T-helper 17 cell (primary cell): ENCODE data around the gene LARGE1. TPM values are rescaled to one million over a fixed set of nuclear protein-coding genes. Genes with fewer than 3 reads are reported as not detected.
"Not testable (repeated sequence)": the region's sequence is repeated elsewhere in the genome, so short reads cannot be mapped to it uniquely, and the experiment has no call there.

Experiments used
- ATAC-seq: fragments of 150-1000 bp; cut with Tn5 transposase; 2 replicates; pipeline ENCODE4 v1.10.0; 2021; ENCODE audit warnings: mild to moderate bottlenecking, moderate library complexity
- DNase-seq, 3 donors: peaks; one replicate each; pipeline versions ENCODE4 v3.0.0 to v3.0.0-alpha.2; 2020 to 2021
- H3K9me3 ChIP-seq: one replicate; pipeline ENCODE4 v1.7.0; 2013; ENCODE audit warnings: low read length, mild to moderate bottlenecking; ENCODE audit not compliant: control insufficient read depth, poor library complexity, severe bottlenecking
- H3K27ac Mint-ChIP-seq: one replicate; pipeline ENCODE4 v1.8.0; 2022; ENCODE audit warnings: mild to moderate bottlenecking, moderate library complexity, mixed read lengths
- H3K27me3 Mint-ChIP-seq: one replicate; pipeline ENCODE4 v1.8.0; 2022; ENCODE audit warnings: mixed read lengths
- H3K36me3 Mint-ChIP-seq: one replicate; pipeline ENCODE4 v1.8.0; 2022; ENCODE audit warnings: low read depth, mixed read lengths
- H3K4me1 Mint-ChIP-seq: one replicate; pipeline ENCODE4 v1.8.0; 2022; ENCODE audit warnings: mild to moderate bottlenecking, mixed read lengths
- H3K4me3 Mint-ChIP-seq: one replicate; pipeline ENCODE4 v1.8.0; 2022; ENCODE audit warnings: mild to moderate bottlenecking, moderate library complexity, mixed read lengths
- total RNA-seq, 4 donors: library from RNA in 2 of 4; stranded (reverse) in 2 of 4; gene quantifications; one replicate each; pipeline ENCODE4 v1.2.3 and lab custom pipeline; 2022 to 2026

The LARGE1 gene
- total RNA-seq, 2 donors from 2014 or later: 2.1 to 7.0 TPM

GRCh38 chr22:33575771-33576170 lies 344.5 kb downstream of the LARGE1 start:
- no peaks in the 10 kb centered on the region for H3K9me3 ChIP-seq
- H3K27me3 Mint-ChIP-seq: no peaks in the 10 kb centered on the region
- no peak overlapping the region for H3K27ac Mint-ChIP-seq
- ATAC-seq (no peak), DNase-seq (no peak)
- H3K4me3 Mint-ChIP-seq: no peak overlapping the region
- no peaks in the 10 kb centered on the region for H3K4me1 Mint-ChIP-seq
- no peaks in the 10 kb centered on the region for H3K36me3 Mint-ChIP-seq

GRCh38 chr22:33575041-33575440 lies 345.2 kb downstream of the LARGE1 start:
- no peak overlapping the region for H3K27ac Mint-ChIP-seq
- no peaks in the 10 kb centered on the region for H3K27me3 Mint-ChIP-seq
- no peak overlapping the region for H3K4me3 Mint-ChIP-seq
- H3K9me3 ChIP-seq: no peaks in the 10 kb centered on the region
- ATAC-seq (no peak), DNase-seq (no peak)
- no peaks in the 10 kb centered on the region for H3K4me1 Mint-ChIP-seq
- H3K36me3 Mint-ChIP-seq: no peaks in the 10 kb centered on the region

- no peaks in the 10 kb centered on the region for H3K27me3 Mint-ChIP-seq
- no peak for ATAC-seq
- H3K9me3 ChIP-seq: no peaks in the 10 kb centered on the region
- H3K36me3 Mint-ChIP-seq: no peaks in the 10 kb centered on the region
- H3K4me1 Mint-ChIP-seq: no peaks in the 10 kb centered on the region
- no peak overlapping the region for H3K27ac Mint-ChIP-seq
- H3K4me3 Mint-ChIP-seq: no peak overlapping the region
- DNase-seq: no peak
Measured at GRCh38 chr22:33573479-33573878, 346.8 kb downstream of the LARGE1 start.

GRCh38 chr22:33572086-33572485 lies 348.2 kb downstream of the LARGE1 start:
- no peak for DNase-seq
- Mint-ChIP-seq H3K27ac (no peak overlapping the region), H3K36me3 (no peaks in the 10 kb centered on the region), H3K4me1 (no peaks in the 10 kb centered on the region), H3K27me3 (no peaks in the 10 kb centered on the region), H3K4me3 (no peak overlapping the region)
- H3K9me3 ChIP-seq: no peaks in the 10 kb centered on the region
- ATAC-seq: no peak

GRCh38 chr22:33570110-33570509 lies 350.2 kb downstream of the LARGE1 start:
- H3K9me3 ChIP-seq: no peaks in the 10 kb centered on the region
- no peaks in the 10 kb centered on the region for H3K4me1 Mint-ChIP-seq
- no peaks in the 10 kb centered on the region for H3K27me3 Mint-ChIP-seq
- no peak overlapping the region for H3K27ac Mint-ChIP-seq
- no peak for DNase-seq
- no peak overlapping the region for H3K4me3 Mint-ChIP-seq
- ATAC-seq: no peak
- H3K36me3 Mint-ChIP-seq: no peaks in the 10 kb centered on the region

- Mint-ChIP-seq H3K27me3 (no peaks in the 10 kb centered on the region), H3K4me3 (no peak overlapping the region), H3K27ac (no peak overlapping the region), H3K36me3 (no peaks in the 10 kb centered on the region), H3K4me1 (no peaks in the 10 kb centered on the region)
- DNase-seq (no peak), ATAC-seq (no peak)
- H3K9me3 ChIP-seq: no peaks in the 10 kb centered on the region
Measured at GRCh38 chr22:33569559-33569958, 350.7 kb downstream of the LARGE1 start.

GRCh38 chr22:33569018-33569417 lies 351.3 kb downstream of the LARGE1 start:
- ATAC-seq (no peak), DNase-seq (no peak)
- H3K4me3 Mint-ChIP-seq: no peak overlapping the region
- no peaks in the 10 kb centered on the region for H3K36me3 Mint-ChIP-seq
- H3K9me3 ChIP-seq: no peaks in the 10 kb centered on the region
- H3K27me3 Mint-ChIP-seq: no peaks in the 10 kb centered on the region
- no peaks in the 10 kb centered on the region for H3K4me1 Mint-ChIP-seq
- H3K27ac Mint-ChIP-seq: no peak overlapping the region

GRCh38 chr22:33566495-33566894 lies 353.8 kb downstream of the LARGE1 start:
- DNase-seq, H3K4me3 Mint-ChIP-seq, H3K27me3 Mint-ChIP-seq, H3K4me1 Mint-ChIP-seq, H3K9me3 ChIP-seq, ATAC-seq, H3K36me3 Mint-ChIP-seq, H3K27ac Mint-ChIP-seq: not testable (repeated sequence)

- DNase-seq (no peak), ATAC-seq (no peak)
- H3K36me3 Mint-ChIP-seq: no peaks in the 10 kb centered on the region
- H3K27ac Mint-ChIP-seq: no peak overlapping the region
- H3K4me1 Mint-ChIP-seq: no peaks in the 10 kb centered on the region
- H3K27me3 Mint-ChIP-seq: no peaks in the 10 kb centered on the region
- no peak overlapping the region for H3K4me3 Mint-ChIP-seq
- no peaks in the 10 kb centered on the region for H3K9me3 ChIP-seq
Measured at GRCh38 chr22:33565580-33565995, 354.7 kb downstream of the LARGE1 start.

- H3K9me3 ChIP-seq: no peaks in the 10 kb centered on the region
- ATAC-seq (no peak), DNase-seq (no peak)
- Mint-ChIP-seq H3K4me3 (no peak overlapping the region), H3K36me3 (no peaks in the 10 kb centered on the region), H3K4me1 (no peaks in the 10 kb centered on the region), H3K27ac (no peak overlapping the region), H3K27me3 (no peaks in the 10 kb centered on the region)
Measured at GRCh38 chr22:33564683-33565082, 355.6 kb downstream of the LARGE1 start.

GRCh38 chr22:33563220-33563964 lies 356.9 kb downstream of the LARGE1 start:
- Mint-ChIP-seq H3K27ac (no peak overlapping the region), H3K36me3 (no peaks in the 10 kb centered on the region), H3K27me3 (no peaks in the 10 kb centered on the region), H3K4me1 (no peaks in the 10 kb centered on the region), H3K4me3 (no peak overlapping the region)
- ATAC-seq: no peak
- H3K9me3 ChIP-seq: no peaks in the 10 kb centered on the region
- no peak for DNase-seq

GRCh38 chr22:33562501-33562900 lies 357.8 kb downstream of the LARGE1 start:
- DNase-seq (no peak), ATAC-seq (no peak)
- H3K9me3 ChIP-seq: no peaks in the 10 kb centered on the region
- Mint-ChIP-seq H3K4me3 (no peak overlapping the region), H3K27ac (no peak overlapping the region), H3K36me3 (no peaks in the 10 kb centered on the region), H3K4me1 (no peaks in the 10 kb centered on the region), H3K27me3 (no peaks in the 10 kb centered on the region)

GRCh38 chr22:33561149-33561807 lies 359.0 kb downstream of the LARGE1 start:
- H3K4me3 Mint-ChIP-seq: no peak overlapping the region
- no peaks in the 10 kb centered on the region for H3K9me3 ChIP-seq
- no peaks in the 10 kb centered on the region for H3K27me3 Mint-ChIP-seq
- no peaks in the 10 kb centered on the region for H3K36me3 Mint-ChIP-seq
- no peaks in the 10 kb centered on the region for H3K4me1 Mint-ChIP-seq
- ATAC-seq (no peak), DNase-seq (no peak)
- H3K27ac Mint-ChIP-seq: no peak overlapping the region

- no peaks in the 10 kb centered on the region for H3K9me3 ChIP-seq
- no peak for ATAC-seq
- no peak overlapping the region for H3K27ac Mint-ChIP-seq
- DNase-seq: no peak
- H3K36me3 Mint-ChIP-seq: peaks cover 2% of the 10 kb centered on the region
- H3K4me1 Mint-ChIP-seq: no peaks in the 10 kb centered on the region
- H3K27me3 Mint-ChIP-seq: no peaks in the 10 kb centered on the region
- H3K4me3 Mint-ChIP-seq: no peak overlapping the region
Measured at GRCh38 chr22:33557836-33558235, 362.4 kb downstream of the LARGE1 start.
